Left renal pelvis (tissue), 4 donors: Measurements from ENCODE around the gene SPATA19. TPM values are rescaled to one million over a fixed set of nuclear protein-coding genes. Genes with fewer than 3 reads are reported as not detected.
"Not testable (repeated sequence)": the region's sequence is repeated elsewhere in the genome, so short reads cannot be mapped to it uniquely, and the experiment has no call there.

Experiments used
- DNase-seq, 4 donors: peaks; one replicate each; pipeline ENCODE4 v3.0.0-alpha.2; 2013; ENCODE audit warnings: low read depth in 4 of 4, low spot score in 3 of 4
- polyA plus RNA-seq, 4 donors: library from polyadenylated mRNA; unstranded; fragments of 120-200 nt; gene quantifications; one replicate each; pipeline ENCODE4 v1.2.1, GENCODE V29; 2013; ENCODE audit not compliant: insufficient read length in 4 of 4

The SPATA19 gene, protein sequence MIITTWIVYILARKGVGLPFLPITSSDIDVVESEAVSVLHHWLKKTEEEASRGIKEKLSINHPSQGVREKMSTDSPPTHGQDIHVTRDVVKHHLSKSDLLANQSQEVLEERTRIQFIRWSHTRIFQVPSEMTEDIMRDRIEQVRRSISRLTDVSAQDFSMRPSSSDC
- polyA plus RNA-seq: not detected

DNA sequence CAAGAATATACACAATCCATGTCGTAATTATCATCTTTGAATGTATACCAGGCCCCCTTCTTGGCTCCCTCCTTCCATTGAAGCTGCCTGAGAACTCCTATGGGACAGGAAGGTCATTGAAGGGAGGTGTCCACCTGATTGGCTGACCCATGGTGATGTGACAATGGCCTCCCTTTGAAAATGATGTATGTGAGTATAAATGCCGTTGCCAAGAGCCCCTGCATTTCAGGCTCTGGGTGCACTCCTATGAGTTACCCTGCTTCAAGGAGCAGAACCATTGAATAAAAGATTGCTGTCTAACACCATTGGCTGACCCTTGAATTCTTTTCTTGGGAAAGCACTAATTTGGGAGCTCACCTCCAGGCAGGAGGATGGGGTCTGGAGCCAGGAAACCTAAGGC, at the start of gene SPATA19:
TSS of gene SPATA19 (minus strand) at position 101 of the 400 bp plus-strand sequence. CDS start at position 34, 67 bp downstream.
- no peak for DNase-seq

- peak in 2 of 4 donors; percentile 12 to 24 for DNase-seq
Observed at GRCh38 chr11:133895061-133895479, 49.8 kb upstream of the SPATA19 start.

- DNase-seq: no peak
Observed at GRCh38 chr11:133893381-133893780, 48.1 kb upstream of the SPATA19 start.

GRCh38 chr11:133892584-133893380, 47.5 kb upstream of the SPATA19 start:
- DNase-seq: no peak

GRCh38 chr11:133892126-133892525, 46.8 kb upstream of the SPATA19 start:
- no peak for DNase-seq

DNA sequence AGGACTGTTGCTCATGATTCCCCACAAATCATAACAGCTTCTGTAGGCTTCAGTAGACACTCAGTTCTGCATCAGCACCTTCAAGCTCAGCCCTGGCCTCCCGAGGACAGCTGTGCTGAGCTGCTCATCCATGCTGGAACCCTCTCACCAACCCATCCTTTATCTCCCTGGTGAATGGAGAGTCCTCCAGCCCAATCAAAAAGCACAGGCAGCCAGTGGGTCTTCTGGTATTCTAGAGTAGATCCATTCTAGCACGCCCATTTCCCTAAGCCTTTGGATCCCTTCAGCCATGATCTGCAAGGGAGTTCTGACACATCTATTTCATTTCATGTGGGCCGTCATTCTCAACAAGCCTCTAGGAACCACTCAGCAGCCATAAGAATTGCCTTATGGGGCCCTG, 44.6 kb upstream of the SPATA19 start:
- no peak for DNase-seq

GRCh38 chr11:133889188-133889587, 43.9 kb upstream of the SPATA19 start:
- DNase-seq: no peak

DNA sequence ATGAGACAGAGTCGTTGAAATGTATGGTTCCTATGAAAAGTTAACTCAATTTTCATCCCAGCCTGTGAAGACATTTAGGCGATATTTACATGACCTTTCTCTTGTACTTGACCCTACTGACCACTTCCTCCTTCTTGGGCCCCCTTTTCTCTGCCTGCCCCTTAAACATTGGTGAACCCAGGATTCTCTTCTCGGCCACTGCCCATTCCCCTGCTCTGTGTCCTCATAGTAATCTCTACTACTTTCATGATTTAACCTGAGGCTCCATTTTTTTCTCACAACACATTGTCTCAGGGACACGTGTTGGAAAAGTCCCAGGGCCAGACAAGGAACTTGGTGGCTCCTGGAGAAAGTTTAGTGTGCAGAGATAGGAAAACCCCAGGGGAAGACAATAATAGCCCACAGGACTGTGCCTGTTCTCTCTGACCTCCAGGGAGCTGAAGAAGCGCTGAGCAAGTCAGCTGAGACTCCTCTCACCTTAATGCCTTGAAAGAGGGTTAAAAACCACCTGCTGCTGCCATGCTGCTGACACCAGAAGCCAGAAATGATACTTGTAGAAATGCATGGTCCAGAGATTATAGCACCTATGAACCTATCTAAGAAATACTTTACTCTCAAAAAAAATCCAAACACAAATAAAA, 42.5 kb upstream of the SPATA19 start:
- DNase-seq: no peak

DNA sequence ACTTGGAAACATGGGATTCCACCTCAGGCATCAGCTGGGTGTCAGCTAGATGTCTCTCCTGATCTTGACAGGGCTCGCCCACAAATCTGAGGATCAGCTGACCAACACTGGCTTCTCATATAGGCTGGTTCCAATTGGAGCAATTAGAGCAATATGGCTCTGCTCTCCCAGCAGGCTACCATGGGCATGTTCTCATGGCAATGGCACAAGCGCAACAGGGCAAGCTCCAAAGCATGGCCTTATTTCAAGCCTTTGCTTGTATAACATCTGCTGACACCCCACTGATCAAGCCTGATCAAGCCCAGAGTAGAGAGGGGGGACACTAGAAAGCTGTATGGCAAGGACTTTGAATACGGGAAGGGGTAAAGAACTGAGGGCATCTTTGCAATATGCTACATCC, 40.7 kb upstream of the SPATA19 start:
- DNase-seq: no peak

DNA sequence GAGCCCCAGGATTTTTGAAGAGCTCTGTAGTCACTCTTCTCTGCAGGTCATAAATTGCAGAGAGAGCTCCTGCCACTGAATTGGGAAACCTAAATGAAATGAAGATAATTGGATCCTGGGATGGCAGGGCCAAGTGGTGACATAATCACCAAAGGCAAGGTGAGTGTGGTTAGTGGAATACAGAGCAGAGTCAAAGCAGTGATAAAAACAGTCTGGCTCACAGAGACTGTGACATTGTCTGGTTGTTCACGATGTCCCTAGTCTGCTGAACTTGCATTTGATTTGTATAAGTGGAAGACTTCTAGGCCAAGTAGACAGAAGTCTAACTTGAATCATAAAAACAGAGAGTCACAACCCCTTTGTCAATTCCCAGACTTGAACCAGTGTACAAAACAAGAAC, 26.8 kb upstream of the SPATA19 start:
- no peak for DNase-seq

GRCh38 chr11:133867456-133867855, 22.1 kb upstream of the SPATA19 start:
- no peak for DNase-seq

GRCh38 chr11:133865466-133865865, 20.2 kb upstream of the SPATA19 start:
- DNase-seq: no peak

- DNase-seq: no peak
Observed at GRCh38 chr11:133864756-133865155, 19.4 kb upstream of the SPATA19 start.

DNA sequence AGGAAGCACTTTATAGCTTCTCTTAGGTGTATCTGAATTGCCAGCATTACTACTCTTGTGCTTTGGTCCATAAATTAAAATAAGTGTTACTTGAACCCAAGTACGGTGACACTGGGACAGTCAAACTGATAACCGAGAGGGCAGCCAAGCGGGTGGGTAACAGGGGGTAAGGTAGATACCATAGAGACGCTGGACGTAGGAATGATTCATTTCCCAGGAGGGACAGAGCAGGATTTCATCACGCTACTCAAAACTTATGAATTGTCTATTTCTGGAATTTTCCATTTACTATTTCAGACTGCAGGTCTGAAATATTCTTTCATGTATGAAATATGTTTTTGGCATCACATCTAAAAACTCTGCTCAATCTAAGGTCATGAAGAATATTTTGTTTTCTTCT, 14.8 kb upstream of the SPATA19 start:
- DNase-seq: no peak

GRCh38 chr11:133854330-133854960, 9.1 kb upstream of the SPATA19 start:
- not testable (repeated sequence) for DNase-seq

GRCh38 chr11:133844217-133844616, 1.1 kb downstream of the SPATA19 start:
- DNase-seq: no peak

DNA sequence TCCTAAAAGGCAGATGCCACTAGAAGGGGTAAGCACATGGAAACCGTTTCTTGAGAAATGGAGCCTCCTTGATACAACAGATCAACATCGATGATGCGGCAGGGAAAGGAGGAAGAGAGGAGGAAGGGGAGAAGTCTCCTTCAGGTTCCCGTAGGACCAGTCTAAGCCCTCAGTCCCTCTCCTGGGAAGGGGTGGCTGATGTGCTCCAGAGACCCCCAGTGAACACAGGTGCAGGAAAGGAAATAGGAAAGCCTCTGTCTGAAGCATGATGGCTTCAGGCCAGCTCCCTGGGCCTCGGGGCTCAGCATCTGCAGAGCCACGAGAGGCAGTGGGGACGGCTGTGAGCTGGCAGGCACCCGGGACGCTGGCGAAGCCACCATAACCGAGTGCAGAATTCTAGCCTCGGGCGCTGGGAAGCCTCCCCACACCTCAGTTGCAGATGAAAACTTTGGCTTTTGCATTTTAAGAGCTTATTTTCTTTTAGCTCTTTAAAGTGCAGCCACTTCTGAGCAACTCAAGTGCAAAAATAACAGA, 1.8 kb downstream of the SPATA19 start:
- DNase-seq: no peak

- no peak for DNase-seq
Observed at GRCh38 chr11:133842730-133843129, 2.6 kb downstream of the SPATA19 start.

- DNase-seq: no peak
Observed at GRCh38 chr11:133842053-133842452, 3.3 kb downstream of the SPATA19 start.

- no peak for DNase-seq
Observed at GRCh38 chr11:133841279-133842043, 3.9 kb downstream of the SPATA19 start.
